HG02759 (cell line): ENCODE measurements around the gene ZC3H15.
"Not testable (repeated sequence)": the region's sequence is repeated elsewhere in the genome, so short reads cannot be mapped to it uniquely, and the experiment has no call there.

Experiments
- ATAC-seq: cut with Tn5 transposase; IDR thresholded peaks from one replicate; pipeline ENCODE4 v1.9.1; 2021; ENCODE audit warnings: mild to moderate bottlenecking, moderate library complexity; ENCODE audit not compliant: unreplicated experiment

Gene ZC3H15

GRCh38 chr2:186493564-186494085 is 7.6 kb downstream of the ZC3H15 start:
- no peak for ATAC-seq

GRCh38 chr2:186496401-186496800 is 10.3 kb downstream of the ZC3H15 start:
- no peak for ATAC-seq

DNA sequence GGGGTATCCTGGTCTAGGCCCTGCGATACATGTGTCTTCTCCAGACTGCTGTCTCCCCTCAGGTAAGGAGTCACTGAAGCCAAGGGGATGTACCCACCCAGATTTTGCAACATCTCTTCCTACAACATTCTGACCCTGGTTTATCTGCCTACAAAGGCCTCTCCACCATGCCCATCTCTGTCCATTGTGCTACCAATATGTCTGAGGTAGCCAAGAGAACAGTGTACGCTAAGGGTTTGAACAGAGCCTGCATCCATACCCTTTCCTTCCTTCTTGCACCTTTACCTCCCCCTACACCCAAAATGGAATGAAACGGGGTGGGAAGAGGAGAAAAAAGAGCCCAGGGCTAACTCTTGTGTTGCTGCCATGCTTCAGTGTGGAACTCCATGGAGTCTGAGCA is 11.9 kb downstream of the ZC3H15 start:
- ATAC-seq, result no peak

- ATAC-seq, result no peak
Measured at GRCh38 chr2:186498834-186499233, 12.8 kb downstream of the ZC3H15 start.

DNA sequence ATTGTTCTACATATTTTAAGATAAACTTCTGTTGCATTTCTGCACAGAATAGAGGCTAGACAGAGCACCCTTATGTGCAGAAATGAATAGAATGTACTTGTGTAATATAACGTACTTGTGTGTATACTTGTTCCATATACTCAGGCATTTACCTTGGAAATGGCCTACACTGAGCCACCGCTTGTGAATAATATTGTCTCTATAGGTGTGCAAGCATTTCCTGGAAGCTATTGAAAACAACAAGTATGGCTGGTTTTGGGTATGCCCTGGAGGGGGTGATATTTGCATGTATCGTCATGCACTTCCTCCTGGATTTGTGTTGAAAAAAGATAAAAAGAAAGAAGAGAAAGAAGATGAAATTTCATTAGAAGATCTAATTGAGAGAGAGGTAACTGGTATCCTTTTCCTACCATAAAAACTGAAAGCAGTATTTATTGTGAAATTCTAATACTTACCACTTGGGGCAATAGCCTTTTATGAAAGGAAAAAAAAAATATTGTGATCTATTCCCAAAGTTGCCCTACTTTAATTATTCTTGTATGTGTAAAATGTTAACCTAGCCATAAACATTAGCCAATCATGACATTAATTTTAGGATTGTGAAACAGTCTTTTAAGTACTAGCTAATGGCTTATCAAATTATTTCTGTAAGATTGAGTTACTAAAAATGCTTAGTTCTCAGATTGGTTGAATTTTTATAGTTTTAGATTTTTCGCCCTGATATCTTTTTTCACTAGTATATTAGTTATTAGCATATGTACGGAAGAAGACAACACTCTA is 18.0 kb downstream of the ZC3H15 start:
- peak; percentile 59 for ATAC-seq

DNA sequence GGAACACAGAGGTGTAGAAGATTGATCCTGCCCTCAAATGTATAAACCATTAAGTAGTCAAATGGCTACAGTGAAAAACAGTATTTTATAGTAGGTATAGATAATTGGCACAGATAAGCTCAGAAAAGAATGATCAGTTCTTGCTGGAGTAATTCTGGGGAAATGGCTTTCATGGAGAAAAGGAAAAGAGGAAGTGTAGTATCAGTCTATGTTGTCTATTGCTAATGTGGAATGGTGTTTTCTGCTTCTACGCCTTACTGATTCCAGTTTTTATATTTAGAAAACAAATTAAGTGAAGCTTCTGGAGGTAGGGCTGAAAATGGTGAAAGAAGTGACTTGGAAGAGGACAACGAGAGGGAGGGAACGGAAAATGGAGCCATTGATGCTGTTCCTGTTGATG is 22.2 kb downstream of the ZC3H15 start:
- no peak for ATAC-seq

DNA sequence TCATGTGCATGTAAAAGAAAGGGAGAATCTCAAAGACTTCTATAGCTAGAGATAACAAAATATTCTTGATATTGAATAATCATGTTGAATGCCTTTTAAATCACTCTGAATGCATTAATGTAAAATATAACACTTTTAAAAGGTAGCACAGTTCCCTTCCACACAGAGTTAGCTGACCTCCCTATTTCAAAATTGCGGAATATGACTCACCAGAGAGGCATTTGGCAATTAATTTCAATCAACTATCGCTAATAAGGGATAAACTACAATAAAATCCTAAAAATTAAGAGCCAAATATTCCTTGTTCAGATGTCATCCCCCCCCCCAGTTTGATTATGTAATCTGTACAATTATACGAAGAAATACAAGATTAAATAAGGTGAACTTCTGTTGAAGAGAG is 29.3 kb downstream of the ZC3H15 start:
- no peak for ATAC-seq

- ATAC-seq, result no peak
Measured at GRCh38 chr2:186516396-186516795, 30.3 kb downstream of the ZC3H15 start.

DNA sequence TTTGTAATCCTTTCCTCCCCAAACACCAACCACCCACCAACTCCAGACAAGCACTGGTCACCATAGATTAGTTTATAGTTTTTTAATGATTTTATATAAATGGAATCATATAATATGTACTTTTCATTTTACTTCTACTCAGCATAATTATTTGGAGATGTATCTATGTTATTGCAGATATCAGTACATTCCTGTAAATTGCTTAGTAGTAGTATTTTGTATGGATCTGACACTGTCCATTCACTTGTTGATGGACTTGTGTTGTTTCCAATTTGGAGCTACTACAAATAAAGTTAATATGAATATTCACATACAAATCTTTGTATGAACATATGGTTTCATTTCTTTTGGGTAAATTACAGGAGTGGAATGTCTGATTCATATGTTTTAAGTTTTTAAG is 31.0 kb downstream of the ZC3H15 start:
- ATAC-seq, result no peak

GRCh38 chr2:186518291-186518690 is 32.2 kb downstream of the ZC3H15 start:
- ATAC-seq, result no peak

GRCh38 chr2:186518945-186519344 is 32.9 kb downstream of the ZC3H15 start:
- no peak for ATAC-seq

GRCh38 chr2:186521570-186522153 is 35.6 kb downstream of the ZC3H15 start:
- ATAC-seq, result not testable (repeated sequence)

GRCh38 chr2:186522450-186522849 is 36.4 kb downstream of the ZC3H15 start:
- ATAC-seq, result no peak

DNA sequence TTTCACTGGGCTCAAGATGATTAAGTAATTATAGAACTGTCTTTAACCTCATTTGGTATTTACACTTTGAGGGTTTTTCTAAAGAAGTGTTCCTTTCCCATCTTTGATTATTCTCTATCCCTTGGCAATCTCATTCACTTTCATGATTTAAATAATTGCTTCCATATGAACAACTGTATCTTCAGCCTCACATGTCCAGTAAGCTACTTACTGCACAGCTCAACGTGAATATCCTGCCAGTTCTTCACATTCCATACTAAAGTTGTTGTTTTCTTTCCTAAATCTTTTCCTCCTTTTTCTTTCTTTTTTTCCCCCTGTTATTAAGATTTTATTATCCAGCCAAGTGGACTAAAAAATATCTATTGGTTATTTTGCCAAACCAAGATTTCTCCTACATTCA is 37.7 kb downstream of the ZC3H15 start:
- no peak for ATAC-seq

DNA sequence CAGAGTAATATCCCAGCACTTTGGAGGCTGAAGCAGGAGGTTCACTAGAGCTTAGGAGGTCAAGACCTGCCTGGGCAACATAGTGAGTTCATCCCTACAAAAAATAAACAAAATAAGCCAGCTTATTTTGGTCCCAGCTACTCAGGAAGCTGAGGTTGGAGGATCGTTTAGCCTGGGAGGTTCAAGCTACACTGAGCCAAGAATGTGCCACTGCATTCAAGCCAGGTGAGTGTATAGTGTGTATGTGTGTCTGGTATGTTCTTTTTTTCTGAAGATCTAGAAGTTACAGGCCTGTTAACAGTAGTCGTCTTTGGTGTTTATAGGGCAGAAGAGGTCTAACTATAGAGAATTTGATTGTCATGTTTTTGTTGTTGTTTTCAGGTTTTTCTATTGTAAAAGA is 40.2 kb downstream of the ZC3H15 start:
- no peak for ATAC-seq

DNA sequence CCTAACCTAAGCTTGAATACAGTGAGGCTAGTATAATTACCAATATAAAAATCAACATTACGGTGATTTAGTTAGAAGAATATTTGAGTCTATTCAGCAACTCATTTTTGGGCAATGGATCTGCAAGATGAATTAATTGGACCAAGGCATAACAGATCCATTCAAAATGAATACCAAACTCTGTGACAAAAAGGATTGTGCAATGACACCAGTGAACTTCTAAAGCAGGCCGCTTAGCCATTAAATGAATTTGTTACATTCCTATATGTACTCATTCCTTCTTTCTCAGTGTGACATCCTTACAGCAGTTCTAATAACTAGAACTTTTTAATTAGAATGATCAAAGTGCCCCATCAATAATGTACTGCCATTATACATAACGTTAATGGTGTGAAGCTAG is 44.3 kb downstream of the ZC3H15 start:
- no peak for ATAC-seq

DNA sequence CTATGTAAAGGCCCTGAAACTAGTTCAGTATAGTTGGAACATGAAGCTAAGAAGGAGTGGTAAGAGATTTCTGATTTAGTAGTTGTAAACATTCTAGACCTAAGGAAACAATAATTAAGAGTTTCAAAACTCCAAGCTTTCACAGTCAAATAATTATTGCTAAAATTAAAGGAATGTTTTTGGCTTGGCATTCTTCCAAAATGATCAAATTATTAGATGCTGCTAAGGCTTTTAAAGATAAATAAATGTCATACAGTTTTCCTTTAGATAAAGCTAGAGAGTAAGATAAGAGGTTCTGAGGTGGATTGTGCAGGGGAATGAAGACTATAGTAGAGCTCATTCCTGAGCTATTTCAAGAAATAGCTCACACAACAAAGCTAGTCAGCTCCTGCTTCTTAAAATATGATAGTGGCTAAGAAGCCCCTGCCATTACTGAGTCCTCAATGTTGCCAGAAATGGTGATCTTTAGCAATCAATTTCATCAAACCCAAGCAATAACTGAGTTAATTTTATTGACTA is 45.3 kb downstream of the ZC3H15 start:
- no peak for ATAC-seq

DNA sequence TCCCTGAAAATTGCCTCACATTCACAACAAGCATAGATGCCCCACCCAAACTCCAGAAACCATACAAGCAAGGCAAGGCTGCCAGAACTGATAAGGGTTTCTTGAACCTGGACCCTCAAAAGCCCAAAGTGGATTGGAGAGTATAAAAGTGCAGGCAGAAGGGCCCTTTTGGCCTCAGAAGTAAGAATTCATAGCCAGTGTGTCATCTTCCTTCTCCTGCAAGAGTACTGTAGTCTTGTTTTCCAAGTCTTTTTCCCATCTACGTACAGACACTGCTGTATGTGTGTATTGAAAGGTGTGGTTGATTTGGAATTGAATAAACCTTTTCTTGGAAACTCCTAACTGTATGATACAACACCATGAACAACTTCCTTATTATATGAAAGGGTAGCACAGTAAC is 46.8 kb downstream of the ZC3H15 start:
- ATAC-seq, result no peak

DNA sequence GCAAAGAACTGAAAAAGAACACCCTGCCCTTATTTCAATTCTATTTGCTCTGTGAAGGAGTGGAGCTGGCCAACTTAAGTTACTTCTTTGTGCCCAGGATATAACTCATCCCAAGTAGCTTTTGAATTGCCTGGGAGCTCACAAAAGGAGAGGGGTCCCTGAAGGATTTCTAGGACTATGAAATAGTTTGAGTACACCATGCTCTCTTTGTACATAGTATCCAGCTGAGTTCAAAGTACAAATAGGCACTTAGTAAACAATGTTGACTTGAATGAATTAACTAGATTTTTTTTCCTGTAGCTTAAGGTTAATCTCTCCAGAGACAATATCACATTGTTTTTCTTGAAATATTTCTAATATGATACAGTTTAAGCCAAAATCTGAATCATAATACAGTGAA is 47.7 kb downstream of the ZC3H15 start:
- no peak for ATAC-seq

- ATAC-seq, result no peak
Measured at GRCh38 chr2:186534406-186534805, 48.3 kb downstream of the ZC3H15 start.

DNA sequence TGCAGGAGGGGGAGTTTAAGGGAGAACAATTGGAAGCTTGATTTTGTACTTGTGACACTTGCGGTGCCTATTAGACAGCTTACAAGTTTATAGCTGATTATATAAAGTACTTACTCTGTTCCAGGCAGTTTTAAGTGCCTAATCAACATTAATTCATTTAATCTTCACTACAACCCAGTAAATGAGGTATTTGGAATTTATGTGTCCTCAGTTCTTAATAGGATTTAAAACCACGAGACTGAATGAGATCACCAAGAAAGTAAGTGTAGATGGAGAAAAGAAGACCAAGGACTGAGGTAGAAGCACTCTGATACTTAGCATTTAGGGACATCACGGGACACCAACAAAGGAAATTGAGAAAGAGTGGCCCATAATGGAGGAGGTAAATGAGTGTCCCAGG is 49.8 kb downstream of the ZC3H15 start:
- ATAC-seq, result no peak

DNA sequence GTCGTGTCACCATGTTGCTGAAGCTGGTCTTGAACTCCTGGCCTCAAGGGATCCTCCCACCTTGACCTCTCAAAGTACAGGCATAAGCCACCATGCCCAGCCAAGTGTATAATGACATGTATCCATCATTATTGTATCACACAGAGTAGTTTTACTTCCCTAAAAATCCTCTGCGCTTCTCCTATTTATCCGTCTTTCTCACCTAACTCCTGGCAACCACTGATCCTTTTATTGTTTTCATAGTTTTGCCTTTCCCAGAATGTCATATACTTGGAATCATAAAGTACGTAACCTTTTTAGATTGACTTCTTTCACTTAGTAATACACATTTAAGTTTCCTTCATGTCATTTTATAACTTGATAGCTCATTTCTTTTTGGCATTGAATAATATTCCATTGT is 51.0 kb downstream of the ZC3H15 start:
- ATAC-seq, result no peak
